HPDE6-E6E7 (cell line): Measurements from ENCODE around the gene SPATA22.
"Not testable (repeated sequence)": the region's sequence is repeated elsewhere in the genome, so short reads cannot be mapped to it uniquely, and the experiment has no call there.

Source experiments
- DNase-seq: peaks from one replicate; pipeline ENCODE4 v3.0.0; 2011; ENCODE audit warnings: missing footprints; ENCODE audit errors: extremely low spot score

Gene SPATA22

DNA sequence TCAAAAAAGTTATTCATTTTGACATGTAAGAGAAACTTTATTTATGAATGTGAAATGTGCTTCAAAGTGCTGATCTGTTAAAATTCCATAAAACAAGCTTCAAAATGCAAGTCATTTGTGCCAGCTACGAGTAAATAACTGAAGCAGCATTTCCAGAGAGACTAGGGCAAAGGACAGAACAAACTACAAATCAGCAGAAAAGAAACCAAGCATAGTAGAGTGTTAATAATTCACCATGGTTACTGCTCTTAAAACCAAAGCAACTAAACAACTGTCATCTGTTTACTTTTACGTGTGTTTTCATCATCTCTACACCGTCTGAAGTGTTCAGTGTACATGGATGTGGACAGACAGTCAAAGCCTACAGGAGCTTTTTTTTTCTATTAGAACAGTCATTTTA lies 2.6 kb upstream of the SPATA22 start:
- DNase-seq, result no peak

DNA sequence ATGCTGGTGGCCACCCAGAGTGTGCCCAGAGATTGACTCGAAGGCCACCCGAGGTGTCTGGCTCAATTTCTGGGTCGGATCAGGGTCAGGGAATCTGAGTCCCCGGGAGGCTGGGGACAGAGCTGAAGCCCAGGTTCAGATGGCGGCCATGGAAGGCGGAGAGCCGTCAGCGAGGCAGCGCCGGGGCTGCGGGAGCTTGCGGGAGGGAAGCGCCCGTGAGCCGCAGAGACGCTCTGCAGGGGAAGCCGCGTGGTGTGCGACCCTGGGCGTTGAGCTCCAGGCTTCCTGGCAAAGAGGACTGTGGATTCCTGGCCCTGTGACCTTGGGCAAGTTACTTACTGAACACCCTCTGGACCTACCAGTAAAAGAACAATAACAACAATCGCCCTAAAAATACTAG lies 518 bp upstream of the SPATA22 start:
- DNase-seq, result no peak

DNA sequence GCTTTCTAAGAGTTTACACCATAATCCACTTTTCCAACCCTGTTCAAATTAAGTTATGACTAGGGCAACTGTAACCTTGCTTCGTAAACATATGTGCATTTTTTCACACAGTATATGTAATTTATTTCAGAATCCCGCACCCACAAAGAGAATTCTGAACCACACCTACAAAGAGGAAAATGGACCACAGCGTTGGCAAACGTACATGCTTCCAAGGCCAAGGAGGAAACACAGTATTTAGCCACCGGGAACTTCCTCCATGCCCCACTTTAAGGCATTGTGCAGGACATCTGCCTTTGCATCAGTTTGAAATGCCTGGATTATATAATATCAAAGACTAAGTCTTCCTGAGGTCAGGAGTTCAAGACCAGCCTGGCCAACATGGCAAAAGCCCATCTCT lies 2.1 kb downstream of the SPATA22 start:
- no peak for DNase-seq

DNA sequence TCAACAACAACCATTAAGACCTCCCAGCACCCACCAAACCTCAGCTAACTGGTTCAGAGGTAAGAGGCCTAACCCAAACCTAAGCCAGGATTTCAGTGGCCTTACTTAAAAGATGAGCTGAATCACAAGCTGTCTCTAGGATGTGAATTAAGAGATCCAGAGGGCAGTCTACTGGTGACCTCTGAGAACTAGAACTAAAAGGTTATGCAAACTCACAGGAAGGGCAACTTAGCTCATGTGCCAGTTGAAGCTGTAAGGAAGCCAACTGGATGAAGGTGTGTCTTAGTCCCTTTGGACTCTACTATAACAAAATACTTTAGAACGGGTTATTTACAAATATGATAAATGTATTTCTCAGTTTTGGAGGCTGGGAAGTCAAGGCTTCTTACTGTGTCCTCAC lies 5.3 kb downstream of the SPATA22 start:
- DNase-seq, result not testable (repeated sequence)

DNA sequence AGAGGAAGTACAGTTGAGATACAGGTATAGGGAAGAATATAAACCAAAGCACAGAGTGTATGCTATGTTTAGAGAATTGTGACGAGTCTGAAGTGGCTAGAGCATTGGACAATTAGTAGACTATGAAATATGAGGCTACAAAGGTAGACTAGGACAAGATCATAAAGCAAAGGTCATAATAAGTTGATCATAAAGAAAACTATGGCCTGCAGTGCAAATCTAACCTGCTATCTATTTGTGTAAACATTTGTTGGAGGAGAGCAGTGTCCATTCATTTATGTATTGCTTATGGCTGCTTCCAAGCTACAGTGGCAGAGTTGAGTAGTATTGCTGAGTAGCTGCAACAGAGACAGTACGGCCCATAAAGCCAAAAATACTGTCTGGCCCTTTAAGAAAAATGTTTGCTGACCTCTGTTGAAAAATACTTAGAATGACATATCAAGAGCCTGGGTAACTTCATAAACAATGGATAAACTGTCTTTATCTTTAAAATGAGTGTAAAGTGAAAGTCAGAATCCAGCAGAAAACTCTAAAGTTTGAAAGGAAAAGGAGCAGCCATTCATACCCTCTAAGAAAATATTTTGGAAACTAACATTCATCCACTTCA lies 23.5 kb downstream of the SPATA22 start:
- DNase-seq, result no peak

DNA sequence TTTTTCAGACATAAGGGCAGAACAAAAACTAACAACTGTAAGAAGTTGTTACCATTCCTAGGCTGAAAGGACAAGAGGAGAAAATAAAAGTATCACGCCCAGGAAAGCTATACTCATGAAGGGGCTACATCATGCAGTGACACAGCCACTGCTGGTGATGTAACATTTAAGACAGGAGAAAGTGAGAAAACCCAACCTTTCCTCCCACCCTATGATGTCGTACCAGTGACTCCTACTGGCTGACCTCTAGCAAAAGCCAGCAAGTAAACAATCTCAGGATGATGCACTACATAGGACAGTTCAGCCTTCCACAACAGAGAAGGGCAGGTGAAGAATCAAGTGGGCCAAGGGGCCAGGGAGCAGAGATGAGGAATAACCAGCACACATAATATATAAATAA lies 24.0 kb downstream of the SPATA22 start:
- DNase-seq, result peak; percentile 4

DNA sequence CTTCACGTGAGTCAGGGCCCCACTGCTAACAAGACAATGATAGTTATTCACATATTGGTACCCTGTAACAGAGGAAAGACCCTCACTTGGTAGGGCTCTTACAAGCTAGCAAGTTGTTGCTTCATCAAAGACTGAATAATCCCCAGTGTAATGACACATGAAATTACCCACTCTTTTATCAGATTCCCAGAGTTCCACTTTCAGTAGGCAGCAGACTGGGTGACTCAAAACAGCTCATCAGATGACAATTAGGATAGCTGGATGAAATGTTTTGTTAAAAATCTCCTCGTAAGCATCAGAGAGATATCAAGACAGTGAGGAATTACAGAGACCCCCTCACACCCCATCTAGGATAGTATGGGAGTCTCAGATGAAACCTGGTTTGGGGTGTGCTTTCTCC lies 31.2 kb downstream of the SPATA22 start:
- no peak for DNase-seq

DNA sequence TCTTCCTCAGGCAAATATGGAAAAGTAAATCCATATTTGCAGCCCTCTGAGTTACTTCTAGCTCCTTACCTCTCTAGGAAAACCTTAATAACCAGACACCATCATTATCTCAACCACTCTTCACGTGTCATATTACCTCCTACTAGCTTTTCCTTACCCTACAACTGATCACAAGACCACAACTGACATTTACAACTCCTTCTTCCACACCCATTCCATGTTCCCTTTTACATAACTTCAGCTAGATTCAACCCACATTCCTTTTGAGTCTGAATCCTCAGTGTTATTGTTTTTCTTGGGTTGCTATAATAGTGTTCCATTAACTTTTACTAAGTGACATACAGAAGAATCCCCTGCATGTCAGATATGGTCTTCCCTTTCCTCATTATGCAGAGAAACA lies 33.3 kb downstream of the SPATA22 start:
- DNase-seq, result no peak

DNA sequence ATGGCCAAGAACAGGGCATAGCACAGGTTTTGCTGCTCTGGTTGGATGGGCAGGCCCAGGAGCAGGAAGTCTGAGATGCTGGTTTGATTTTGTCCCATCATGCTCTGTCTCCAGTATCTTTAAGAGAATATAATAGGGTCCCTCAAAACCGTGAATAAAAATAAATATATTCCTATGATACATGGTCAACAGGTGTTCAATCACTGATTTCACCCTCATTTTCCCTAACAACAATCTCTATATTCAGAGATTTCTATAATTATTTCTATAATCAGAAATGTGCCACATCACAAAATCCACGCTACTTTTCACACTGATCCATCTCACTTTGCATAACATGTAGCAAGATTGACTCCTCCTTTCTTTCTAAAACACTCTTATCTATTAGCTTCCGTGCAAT lies 37.9 kb downstream of the SPATA22 start, which contains the start of gene OR1E2:
Gene OR1E2, minus strand, starts transcription at position 101 of the 400 bp plus-strand sequence. Its CDS starts 0 bp downstream, at position 101.
- no peak for DNase-seq

DNA sequence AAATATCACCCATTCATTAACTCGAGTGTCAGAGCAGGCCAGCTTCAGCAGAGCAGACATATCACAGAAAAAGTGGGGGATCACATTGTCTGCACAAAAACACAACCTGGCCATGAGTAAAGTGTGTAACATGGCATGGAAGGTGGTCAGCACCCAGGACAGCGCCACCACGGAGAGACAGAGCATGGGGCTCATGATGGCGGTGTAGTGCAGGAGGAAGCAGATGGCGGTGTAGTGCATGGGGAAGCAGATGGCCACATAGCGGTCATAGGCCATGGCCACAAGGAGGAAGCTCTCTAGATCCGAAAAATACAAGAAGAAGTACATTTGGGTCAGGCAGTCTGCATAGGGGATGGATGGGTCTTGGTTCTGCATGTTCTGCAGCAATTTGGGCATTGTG lies 38.4 kb downstream of the SPATA22 start:
- DNase-seq, result not testable (repeated sequence)

DNA sequence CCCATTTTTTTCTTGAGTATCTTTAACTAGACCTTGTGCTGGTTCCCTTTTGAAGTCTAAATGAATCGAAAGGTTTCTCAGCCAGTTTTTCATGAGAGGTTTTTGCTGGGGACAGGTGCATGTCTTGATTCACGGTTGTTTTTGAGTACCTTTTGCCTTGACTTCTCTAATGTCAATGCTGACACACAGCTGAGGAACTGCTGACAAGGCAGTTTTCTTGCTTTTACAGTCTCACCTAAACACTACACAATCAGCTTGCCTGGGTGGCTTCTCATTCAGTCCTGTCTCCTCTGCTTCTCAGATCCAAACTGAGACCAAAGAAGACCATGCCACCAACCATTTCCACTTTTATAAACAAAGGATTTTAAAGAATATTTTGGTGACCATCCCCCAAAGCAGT lies 53.4 kb downstream of the SPATA22 start:
- DNase-seq, result no peak

DNA sequence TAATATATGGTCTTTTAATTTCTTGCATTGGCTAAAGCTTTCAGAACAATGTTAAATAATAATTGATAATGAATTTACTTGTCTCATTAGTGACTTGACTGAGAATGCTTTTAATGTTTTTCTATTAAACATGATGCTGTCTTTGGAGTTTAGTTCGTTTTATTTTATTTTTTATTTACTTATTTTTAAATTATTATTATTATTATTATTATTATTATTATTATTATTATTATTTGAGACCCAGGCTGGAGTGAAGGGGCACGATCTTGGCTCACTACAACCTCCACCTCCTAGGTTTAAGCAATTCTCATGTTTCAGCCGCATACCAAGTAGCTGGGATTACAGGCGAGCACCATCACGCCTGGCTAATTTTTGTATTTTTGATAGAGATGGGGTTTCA lies 56.0 kb downstream of the SPATA22 start:
- no peak for DNase-seq

DNA sequence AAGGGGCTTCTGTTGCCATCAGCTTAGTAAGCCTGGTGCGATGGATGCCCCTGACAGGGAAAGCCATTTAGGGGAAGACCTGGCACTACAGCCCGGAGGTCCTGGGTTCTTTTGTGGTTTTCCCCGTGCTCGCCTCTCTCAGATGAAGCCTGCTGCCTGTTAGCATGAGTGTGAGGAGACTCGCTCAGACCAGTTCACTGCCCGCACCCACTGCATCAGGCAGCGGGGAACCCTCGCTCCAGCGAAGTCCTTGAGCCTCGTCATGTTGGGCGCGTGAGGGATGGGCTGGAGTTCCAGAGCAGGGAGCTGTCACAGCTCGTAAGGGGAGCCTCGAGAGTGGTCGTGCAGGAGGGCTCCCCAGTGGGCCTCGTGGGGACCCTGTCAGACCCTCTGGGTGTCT lies 59.4 kb downstream of the SPATA22 start:
- DNase-seq, result not testable (repeated sequence)

DNA sequence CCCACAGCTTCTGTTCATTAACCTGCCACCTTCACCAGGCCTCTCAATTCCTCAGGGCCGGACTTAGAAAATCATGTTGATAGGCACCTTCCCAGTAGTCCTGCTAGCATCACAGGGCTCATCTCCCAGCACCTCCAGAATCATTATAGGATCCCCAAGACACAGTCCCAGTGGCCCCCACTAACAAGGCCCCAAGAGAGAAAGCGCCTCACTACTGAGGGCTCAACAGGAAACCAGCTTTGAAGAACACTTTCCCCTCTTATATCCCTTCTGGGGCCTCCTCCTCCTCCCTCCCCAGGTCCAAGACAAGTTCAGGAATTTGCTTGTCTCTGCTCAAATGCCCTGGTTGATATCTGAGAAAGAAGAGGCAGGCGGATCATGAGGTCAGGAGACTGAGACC lies 60.5 kb downstream of the SPATA22 start, which contains the start of gene OR3A3:
Gene OR3A3, plus strand, starts transcription at position 301 of the 400 bp plus-strand sequence.
- no peak for DNase-seq

DNA sequence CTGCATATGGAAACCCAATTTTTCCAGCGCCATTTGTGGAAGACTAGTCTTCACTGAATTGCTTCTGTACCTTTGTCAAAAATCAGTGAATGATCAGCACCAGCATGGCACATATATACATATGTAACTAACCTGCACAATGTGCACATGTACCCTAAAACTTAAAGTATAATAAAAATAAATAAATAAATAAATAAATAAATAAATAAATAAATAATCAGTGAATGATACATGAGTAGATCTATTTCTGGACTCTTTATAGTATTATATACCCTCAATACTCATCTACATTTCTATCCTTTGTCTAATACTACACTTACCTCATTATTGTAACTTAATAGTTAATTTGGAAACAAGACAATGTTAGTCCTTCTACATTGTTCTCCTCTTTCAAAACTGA lies 67.8 kb downstream of the SPATA22 start:
- DNase-seq, result not testable (repeated sequence)

DNA sequence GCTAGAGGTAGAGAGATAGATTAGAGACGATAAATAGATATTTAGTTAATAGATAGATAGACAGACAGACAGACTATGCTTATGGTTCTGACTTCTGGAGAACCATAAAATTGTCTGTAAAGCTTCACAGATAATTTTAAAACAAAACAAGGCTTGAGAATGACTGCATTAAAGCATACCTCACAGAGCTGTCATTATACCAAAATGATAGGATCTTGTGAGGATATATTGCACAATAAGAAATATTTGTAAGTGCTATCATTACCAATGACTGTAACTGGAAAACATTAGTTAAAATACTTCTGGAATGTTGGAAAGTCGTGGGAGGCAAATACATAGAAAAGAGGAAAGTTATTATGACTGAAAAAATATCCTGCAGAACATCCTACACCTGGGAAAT lies 69.8 kb downstream of the SPATA22 start:
- no peak for DNase-seq

DNA sequence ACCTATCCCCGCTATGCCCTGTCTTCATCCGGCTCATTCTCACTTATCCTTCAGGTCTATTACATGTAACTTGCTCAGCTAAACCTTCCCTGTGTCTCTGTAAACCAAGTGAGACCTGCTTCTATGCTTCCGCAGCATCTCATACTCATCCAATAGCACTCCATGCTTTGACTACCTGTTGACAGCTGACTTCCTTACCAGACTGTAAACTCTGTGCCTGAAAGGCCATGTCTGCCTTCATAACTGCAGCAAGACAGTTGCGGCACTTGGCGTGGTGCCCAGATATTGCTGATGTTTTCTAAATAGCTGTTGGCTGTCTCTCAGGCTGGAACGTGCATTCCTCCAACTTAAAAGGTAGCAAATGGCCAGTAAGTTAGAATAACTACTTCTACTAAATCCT lies 71.6 kb downstream of the SPATA22 start:
- no peak for DNase-seq

DNA sequence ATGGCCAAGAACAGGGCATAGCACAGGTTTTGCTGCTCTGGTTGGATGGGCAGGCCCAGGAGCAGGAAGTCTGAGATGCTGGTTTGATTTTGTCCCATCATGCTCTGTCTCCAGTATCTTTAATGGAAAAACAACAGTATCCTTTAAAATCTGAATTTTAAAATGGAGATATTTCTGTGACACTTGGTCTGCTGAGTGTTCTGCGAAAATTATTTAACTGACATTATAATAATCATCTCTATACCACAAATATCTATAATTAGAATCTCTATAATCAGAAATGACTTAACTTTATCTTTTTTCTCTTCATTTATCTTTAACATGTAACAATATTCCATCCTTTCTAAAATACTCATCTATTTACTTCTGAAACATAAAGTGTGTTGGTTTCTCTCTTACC lies 73.3 kb downstream of the SPATA22 start, which contains the start of gene OR1E1:
Gene OR1E1, minus strand, starts transcription at position 101 of the 400 bp plus-strand sequence. Its CDS starts 0 bp downstream, at position 101.
- DNase-seq, result no peak

DNA sequence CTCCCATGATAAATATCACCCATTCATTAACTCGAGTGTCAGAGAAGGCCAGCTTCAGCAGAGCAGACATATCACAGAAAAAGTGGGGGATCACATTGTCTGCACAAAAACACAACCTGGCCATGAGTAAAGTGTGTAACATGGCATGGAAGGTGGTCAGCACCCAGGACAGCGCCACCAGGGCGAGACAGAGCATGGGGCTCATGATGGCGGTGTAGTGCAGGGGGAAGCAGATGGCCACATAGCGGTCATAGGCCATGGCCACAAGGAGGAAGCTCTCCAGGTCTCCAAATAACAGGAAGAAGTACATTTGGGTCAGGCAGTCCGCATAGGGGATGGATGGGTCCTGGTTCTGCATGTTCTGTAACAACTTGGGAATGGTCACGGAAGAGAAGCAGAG lies 73.8 kb downstream of the SPATA22 start:
- DNase-seq, result not testable (repeated sequence)
